HL-60 (cell line): ENCODE measurements around the gene CCR1.

Experiments used
- CTCF ChIP-seq: IDR thresholded peaks from one replicate; pipeline ENCODE4 v1.5.1; 2011; ENCODE audit warnings: low read length, control low read depth, inconsistent platforms; ENCODE audit not compliant: insufficient read depth
- GABPA ChIP-seq: IDR thresholded peaks from 2 replicates; pipeline ENCODE4 v1.6.1; 2012; ENCODE audit warnings: low read depth
- POLR2AphosphoS5 ChIP-seq: IDR thresholded peaks from 2 replicates; pipeline ENCODE4 v1.6.1; 2012; ENCODE audit warnings: low read depth
- REST ChIP-seq: IDR thresholded peaks from 2 replicates; pipeline ENCODE4 v1.6.1; 2012; ENCODE audit warnings: low read depth; ENCODE audit not compliant: insufficient replicate concordance
- SPI1 ChIP-seq: IDR thresholded peaks from 2 replicates; pipeline ENCODE4 v1.6.1; 2012; ENCODE audit warnings: low read depth, mild to moderate bottlenecking, borderline replicate concordance

GRCh38 chr3:46215810-46216414 lies 7.8 kb upstream of the CCR1 start:
- no peak for TF ChIP-seq CTCF
- TF ChIP-seq SPI1: no peak
- TF ChIP-seq REST: no peak
- TF ChIP-seq GABPA: no peak
- no peak for TF ChIP-seq POLR2AphosphoS5
